Sigmoid colon (tissue), 4 donors: ENCODE data around the gene PDK1.

Experiments
- POLR2A ChIP-seq, 2 donors: fragments of 450-650 bp; IDR thresholded peaks; one replicate each; pipeline ENCODE4 v1.6.1; 2016; ENCODE audit warnings: antibody characterized with exemption in 2 of 2, mild to moderate bottlenecking in 2 of 2, moderate library complexity in 2 of 2
- POLR2AphosphoS5 ChIP-seq, 4 donors: sonication (generic); formaldehyde crosslinking; IDR thresholded peaks; one replicate each; pipeline ENCODE4 v1.6.1; 2017; ENCODE audit warnings: antibody characterized with exemption in 4 of 4
- TF ChIP-seq, protein P1 (sequence below), 4 experiments: fragments of 450-650 bp in 3 of 4; fragments of 200-600 bp in 1 of 4; IDR thresholded peaks; one replicate each; pipeline ENCODE4 v1.5.1; 2016 to 2019; ENCODE audit warnings: antibody characterized with exemption in 4 of 4, mild to moderate bottlenecking in 3 of 4, moderate library complexity in 2 of 4

GRCh38 chr2:172564376-172564775 lies 8.5 kb downstream of the PDK1 start:
- no peak for TF ChIP-seq POLR2AphosphoS5 (IDR thresholded peaks at IDR 0.05)
- no peak for TF ChIP-seq POLR2A (IDR thresholded peaks at IDR 0.05)
- TF ChIP-seq, protein P1, sequence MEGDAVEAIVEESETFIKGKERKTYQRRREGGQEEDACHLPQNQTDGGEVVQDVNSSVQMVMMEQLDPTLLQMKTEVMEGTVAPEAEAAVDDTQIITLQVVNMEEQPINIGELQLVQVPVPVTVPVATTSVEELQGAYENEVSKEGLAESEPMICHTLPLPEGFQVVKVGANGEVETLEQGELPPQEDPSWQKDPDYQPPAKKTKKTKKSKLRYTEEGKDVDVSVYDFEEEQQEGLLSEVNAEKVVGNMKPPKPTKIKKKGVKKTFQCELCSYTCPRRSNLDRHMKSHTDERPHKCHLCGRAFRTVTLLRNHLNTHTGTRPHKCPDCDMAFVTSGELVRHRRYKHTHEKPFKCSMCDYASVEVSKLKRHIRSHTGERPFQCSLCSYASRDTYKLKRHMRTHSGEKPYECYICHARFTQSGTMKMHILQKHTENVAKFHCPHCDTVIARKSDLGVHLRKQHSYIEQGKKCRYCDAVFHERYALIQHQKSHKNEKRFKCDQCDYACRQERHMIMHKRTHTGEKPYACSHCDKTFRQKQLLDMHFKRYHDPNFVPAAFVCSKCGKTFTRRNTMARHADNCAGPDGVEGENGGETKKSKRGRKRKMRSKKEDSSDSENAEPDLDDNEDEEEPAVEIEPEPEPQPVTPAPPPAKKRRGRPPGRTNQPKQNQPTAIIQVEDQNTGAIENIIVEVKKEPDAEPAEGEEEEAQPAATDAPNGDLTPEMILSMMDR (IDR thresholded peaks at IDR 0.05) = no peak
